Naive thymus-derived CD4-positive, alpha-beta T cell (primary cell): Measurements from ENCODE around the gene RBP4. TPM values are rescaled to one million over a fixed set of nuclear protein-coding genes. Genes with fewer than 3 reads are reported as not detected.

Source experiments
- ATAC-seq: fragments of 150-1000 bp; cut with Tn5 transposase; 2 replicates; pipeline ENCODE4 v1.10.0; 2021; ENCODE audit warnings: mild to moderate bottlenecking, moderate library complexity
- CTCF ChIA-PET: fragments of 350-600 bp; sonication (Branson Sonifier 250); formaldehyde crosslinking; loops from one replicate; lab custom pipeline; 2021; ENCODE audit warnings: antibody characterized with exemption; lab: Charles Lee
- POLR2A ChIA-PET: fragments of 350-600 bp; sonication (Branson Sonifier 250); formaldehyde crosslinking; loops from one replicate; lab custom pipeline; 2021; ENCODE audit warnings: antibody characterized with exemption, inconsistent platforms; lab: Charles Lee
- DNase-seq, 9 donors: peaks; one replicate each; pipeline versions ENCODE4 v3.0.0 to v3.0.0-alpha.2; 2020 to 2022; ENCODE audit warnings: mixed read lengths in 1 of 9
- H3K27ac ChIP-seq: one replicate; pipeline ENCODE4 v1.7.0; 2013; ENCODE audit warnings: mild to moderate bottlenecking, low read depth, low read length, moderate library complexity
- H3K27me3 ChIP-seq, 2 donors: one replicate each; pipeline ENCODE4 v1.7.0; 2013; ENCODE audit warnings: low read length in 2 of 2, mild to moderate bottlenecking in 2 of 2, moderate library complexity in 2 of 2; ENCODE audit not compliant: control insufficient read depth in 2 of 2, insufficient read depth in 2 of 2
- H3K36me3 ChIP-seq, 3 experiments: 1 replicate in 2 of 3; 2 replicates in 1 of 3; pipeline ENCODE4 v1.7.0; 2013; ENCODE audit warnings: low read length in 3 of 3, mild to moderate bottlenecking in 3 of 3, moderate library complexity in 1 of 3; ENCODE audit not compliant: insufficient read depth in 3 of 3, control insufficient read depth in 2 of 3
- H3K4me1 ChIP-seq, 2 donors: one replicate each; pipeline ENCODE4 v1.7.0; 2013; ENCODE audit warnings: low read length in 2 of 2, mild to moderate bottlenecking in 2 of 2, moderate library complexity in 1 of 2; ENCODE audit not compliant: control insufficient read depth in 2 of 2, insufficient read depth in 2 of 2
- H3K4me3 ChIP-seq: 2 replicates; pipeline ENCODE4 v1.7.0; 2013; ENCODE audit warnings: mild to moderate bottlenecking, low read length
- H3K9me3 ChIP-seq, 3 experiments: 1 replicate in 2 of 3; 2 replicates in 1 of 3; pipeline ENCODE4 v1.7.0; 2013; ENCODE audit warnings: low read length in 3 of 3; ENCODE audit not compliant: control insufficient read depth in 2 of 3
- H3K27ac Mint-ChIP-seq, 9 donors: one replicate each; pipeline ENCODE4 v1.8.0; 2020 to 2022; ENCODE audit warnings: mixed read lengths in 9 of 9, mild to moderate bottlenecking in 8 of 9, moderate library complexity in 5 of 9, inconsistent platforms in 2 of 9
- H3K27me3 Mint-ChIP-seq, 5 donors: one replicate each; pipeline ENCODE4 v1.8.0; 2021 to 2022; ENCODE audit warnings: mixed read lengths in 5 of 5, mild to moderate bottlenecking in 1 of 5
- H3K36me3 Mint-ChIP-seq, 5 donors: one replicate each; pipeline ENCODE4 v1.8.0; 2020 to 2022; ENCODE audit warnings: mixed read lengths in 5 of 5, mild to moderate bottlenecking in 3 of 5, inconsistent platforms in 1 of 5
- H3K4me1 Mint-ChIP-seq, 7 donors: one replicate each; pipeline ENCODE4 v1.8.0; 2020 to 2022; ENCODE audit warnings: mixed read lengths in 7 of 7, mild to moderate bottlenecking in 3 of 7, inconsistent platforms in 1 of 7
- H3K4me3 Mint-ChIP-seq, 10 donors: one replicate each; pipeline ENCODE4 v1.8.0; 2020 to 2022; ENCODE audit warnings: mild to moderate bottlenecking in 10 of 10, mixed read lengths in 10 of 10, moderate library complexity in 6 of 10, inconsistent platforms in 2 of 10
- H3K9me3 Mint-ChIP-seq, 11 donors: one replicate each; pipeline ENCODE4 v1.8.0; 2020 to 2022; ENCODE audit warnings: mixed read lengths in 11 of 11, mild to moderate bottlenecking in 4 of 11, inconsistent platforms in 1 of 11, moderate library complexity in 1 of 11
- intact Hi-C, 2 donors: fragments of 100-400 bp; cut with micrococcal nuclease; formaldehyde crosslinking; loops; one replicate each; pipeline ENCODE4 v1.15.1; 2023
- polyA plus RNA-seq, 2 donors: library from polyadenylated mRNA; unstranded; fragments of 300-500 nt; fragmentation: Illumina TruSeq; gene quantifications; one replicate each; pipeline ENCODE4 v1.2.3, GENCODE V29; 2021
- total RNA-seq, 6 experiments: library from RNA in 5 of 6; stranded (reverse) in 5 of 6; gene quantifications; 1 replicate in 5 of 6; 2 replicates in 1 of 6; pipeline ENCODE4 v1.2.3 and lab custom pipeline; 2021 to 2026

Gene RBP4
- total RNA-seq (not detected), polyA plus RNA-seq (not detected), total RNA-seq (lab: John Stamatoyannopoulos, UW) (not detected)

DNA sequence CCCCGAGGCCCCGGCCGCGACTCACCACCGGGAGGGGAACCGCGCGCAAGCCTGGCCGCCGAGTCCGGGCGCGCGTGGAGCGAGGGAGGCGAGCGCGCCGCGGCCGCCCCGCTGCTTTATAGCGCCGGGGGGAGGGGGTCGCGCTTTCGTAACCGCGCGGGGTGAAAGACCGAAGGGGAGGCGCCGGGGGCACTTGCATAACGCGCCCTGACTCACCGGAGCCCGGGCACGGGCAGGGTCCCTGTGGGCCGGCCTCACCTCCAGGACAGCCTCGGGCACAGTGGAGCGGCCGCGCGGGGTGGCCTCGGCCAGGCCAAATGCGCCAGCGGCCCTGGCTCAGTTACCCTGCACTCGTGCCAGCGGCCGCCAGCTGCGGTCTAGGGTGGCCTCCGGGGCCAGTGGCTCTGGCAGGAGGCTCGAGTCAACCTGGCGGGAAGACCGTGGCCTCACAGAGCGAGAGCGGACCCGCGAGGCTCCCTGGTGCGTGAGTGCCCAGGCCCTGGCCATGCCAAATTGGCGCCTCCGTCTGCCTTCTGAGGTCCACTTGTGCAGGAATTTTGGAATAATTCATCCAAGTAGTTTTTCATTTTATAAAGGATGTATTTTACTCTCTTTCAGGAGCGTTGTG, at the start of gene RBP4:
Gene RBP4, minus strand, starts transcription at position 90 of the 628 bp plus-strand sequence. CDS start 207 bp downstream, outside the sequence.
- intact Hi-C loops = no loop called here
- ChIA-PET CTCF (no interaction called here), POLR2A (no interaction called here)
- no peaks in the 10 kb centered on the region for H3K4me1 ChIP-seq
- Mint-ChIP-seq H3K4me3 (peak within 1 kb of the TSS in 1 of 10 donors; percentile 27), H3K36me3 (no peaks in the 10 kb centered on the region), H3K9me3 (peaks cover 0 to 4% (median 0%) of the 10 kb centered on the region in 11 donors), H3K4me1 (peaks cover 0 to 12% (median 3%) of the 10 kb centered on the region in 7 donors), H3K27me3 (peaks cover 40 to 64% (median 53%) of the 10 kb centered on the region in 5 donors), H3K27ac (no peak within 1 kb of the TSS)
- no peak for ATAC-seq
- H3K9me3 ChIP-seq = no peaks in the 10 kb centered on the region
- no peak for DNase-seq
- no peaks in the 10 kb centered on the region for H3K36me3 ChIP-seq
- H3K27me3 ChIP-seq = no peaks in the 10 kb centered on the region
- no peak within 1 kb of the TSS for H3K4me3 ChIP-seq
- H3K27ac ChIP-seq = no peak within 1 kb of the TSS

DNA sequence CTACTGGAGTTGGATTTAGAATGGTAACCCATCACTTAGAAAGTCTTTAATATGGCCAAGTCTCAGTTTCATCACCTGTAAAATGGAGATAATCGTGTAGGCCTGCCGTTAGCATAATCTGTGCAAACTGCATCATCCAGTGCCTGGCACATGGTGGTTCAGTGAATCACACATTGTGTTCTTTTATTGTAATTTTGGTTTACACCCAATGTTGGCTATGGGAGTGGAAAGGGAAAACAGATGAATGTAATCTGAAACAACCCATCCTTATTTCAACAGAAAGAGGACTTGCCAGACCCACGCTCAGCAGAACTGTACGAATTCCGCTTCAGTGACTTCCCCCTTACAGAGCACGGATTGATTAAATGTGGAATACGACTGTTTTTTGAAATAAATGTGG, 38.8 kb upstream of the RBP4 start:
- H3K36me3 Mint-ChIP-seq = peaks cover 0 to 5% (median 0%) of the 10 kb centered on the region in 5 donors
- Histone ChIP-seq H3K36me3 (no peaks in the 10 kb centered on the region), H3K4me3 (no peak overlapping the region), H3K27ac (no peak overlapping the region), H3K9me3 (no peaks in the 10 kb centered on the region), H3K27me3 (no peaks in the 10 kb centered on the region), H3K4me1 (no peaks in the 10 kb centered on the region)
- CTCF ChIA-PET = interaction anchor here (0.6 kb wide), 1 partner anchor 281 kb away, joined by 7 read pairs; no protein-coding TSS in a partner anchor
- ATAC-seq (no peak), DNase-seq (no peak)
- H3K4me3 Mint-ChIP-seq = no peak overlapping the region
- peaks cover 11 to 22% (median 21%) of the 10 kb centered on the region in 5 donors for H3K27me3 Mint-ChIP-seq
- POLR2A ChIA-PET = no interaction called here
- H3K27ac Mint-ChIP-seq = no peak overlapping the region
- H3K4me1 Mint-ChIP-seq = no peaks in the 10 kb centered on the region
- intact Hi-C loops = no loop called here
- peaks cover 0 to 4% (median 0%) of the 10 kb centered on the region in 11 donors for H3K9me3 Mint-ChIP-seq

GRCh38 chr10:93630625-93631557, 29.9 kb upstream of the RBP4 start:
- Histone ChIP-seq H3K27ac (no peak overlapping the region), H3K4me3 (no peak overlapping the region), H3K9me3 (no peaks in the 10 kb centered on the region), H3K27me3 (no peaks in the 10 kb centered on the region), H3K4me1 (no peaks in the 10 kb centered on the region), H3K36me3 (no peaks in the 10 kb centered on the region)
- ChIA-PET POLR2A (no interaction called here), CTCF (no interaction called here)
- peaks cover 0 to 4% (median 0%) of the 10 kb centered on the region in 11 donors for H3K9me3 Mint-ChIP-seq
- H3K27ac Mint-ChIP-seq = no peak overlapping the region
- DNase-seq = no peak
- ATAC-seq = no peak
- intact Hi-C loops = no loop called here
- H3K36me3 Mint-ChIP-seq = no peaks in the 10 kb centered on the region
- H3K27me3 Mint-ChIP-seq = peaks cover 0 to 32% (median 19%) of the 10 kb centered on the region in 5 donors
- no peak overlapping the region for H3K4me3 Mint-ChIP-seq
- no peaks in the 10 kb centered on the region for H3K4me1 Mint-ChIP-seq

GRCh38 chr10:93629647-93630305, 28.7 kb upstream of the RBP4 start:
- ATAC-seq (no peak), DNase-seq (no peak)
- Mint-ChIP-seq H3K4me1 (no peaks in the 10 kb centered on the region), H3K36me3 (no peaks in the 10 kb centered on the region), H3K27ac (no peak overlapping the region), H3K27me3 (peaks cover 2 to 35% (median 21%) of the 10 kb centered on the region in 5 donors), H3K4me3 (no peak overlapping the region), H3K9me3 (no peaks in the 10 kb centered on the region)
- POLR2A ChIA-PET = no interaction called here
- H3K9me3 ChIP-seq = no peaks in the 10 kb centered on the region
- H3K4me1 ChIP-seq = no peaks in the 10 kb centered on the region
- peaks cover 0 to 3% of the 10 kb centered on the region in 2 donors for H3K27me3 ChIP-seq
- intact Hi-C loops = no loop called here
- CTCF ChIA-PET = no interaction called here
- no peak overlapping the region for H3K27ac ChIP-seq
- H3K4me3 ChIP-seq = no peak overlapping the region
- no peaks in the 10 kb centered on the region for H3K36me3 ChIP-seq

DNA sequence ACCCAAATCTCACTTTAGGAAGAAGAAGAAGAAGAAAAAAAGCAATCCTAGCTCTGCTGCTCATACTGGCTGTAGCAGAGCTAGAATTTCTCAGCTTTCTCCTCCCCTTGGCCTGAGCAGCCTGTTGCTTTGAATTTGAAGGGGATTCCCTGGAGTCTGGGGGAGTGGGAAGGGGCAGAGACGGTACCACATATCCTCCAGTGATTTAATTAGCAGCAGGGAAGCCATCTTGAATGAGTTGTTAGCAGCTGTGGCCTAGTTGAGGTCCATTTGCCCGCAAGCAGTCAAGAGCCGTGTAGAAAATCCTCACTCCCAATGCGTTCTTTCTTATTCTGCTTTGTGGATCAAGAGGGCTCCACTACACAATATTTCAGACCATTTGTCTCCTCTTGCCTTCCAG, 27.8 kb upstream of the RBP4 start:
- H3K4me1 Mint-ChIP-seq = no peaks in the 10 kb centered on the region
- Histone ChIP-seq H3K4me3 (no peak overlapping the region), H3K9me3 (no peaks in the 10 kb centered on the region), H3K27me3 (peaks cover 0 to 3% of the 10 kb centered on the region in 2 donors), H3K4me1 (no peaks in the 10 kb centered on the region), H3K36me3 (no peaks in the 10 kb centered on the region), H3K27ac (no peak overlapping the region)
- intact Hi-C loops = no loop called here
- H3K27me3 Mint-ChIP-seq = peaks cover 7 to 32% (median 21%) of the 10 kb centered on the region in 5 donors
- POLR2A ChIA-PET = no interaction called here
- no peak for ATAC-seq
- H3K36me3 Mint-ChIP-seq = no peaks in the 10 kb centered on the region
- CTCF ChIA-PET = no interaction called here
- no peak overlapping the region for H3K4me3 Mint-ChIP-seq
- H3K27ac Mint-ChIP-seq = no peak overlapping the region
- no peak for DNase-seq
- H3K9me3 Mint-ChIP-seq = no peaks in the 10 kb centered on the region

DNA sequence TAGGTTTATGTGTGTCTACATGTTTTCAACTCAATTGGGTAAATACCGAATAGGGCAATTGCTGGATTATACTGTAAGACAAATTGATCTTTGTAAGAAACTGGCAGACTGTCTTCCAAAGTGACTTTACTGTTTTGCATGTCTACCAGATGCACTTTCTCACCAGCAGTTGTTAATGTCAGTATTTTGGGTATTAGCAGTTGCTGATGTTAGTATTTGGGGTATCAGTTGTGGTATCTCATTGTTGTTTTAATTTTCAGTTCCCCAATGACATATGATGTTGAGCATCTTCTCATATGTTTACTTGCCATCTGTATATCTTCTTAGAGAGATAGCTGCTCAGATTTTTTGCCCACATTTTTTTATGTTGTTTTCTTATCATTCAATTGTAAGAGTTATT, 21.9 kb upstream of the RBP4 start:
- CTCF ChIA-PET = no interaction called here
- intact Hi-C loops = no loop called here
- no peaks in the 10 kb centered on the region for H3K36me3 ChIP-seq

More for the DNA sequence above, 21.9 kb upstream of the RBP4 start:
- Mint-ChIP-seq H3K4me1 (no peaks in the 10 kb centered on the region), H3K36me3 (no peaks in the 10 kb centered on the region), H3K9me3 (no peaks in the 10 kb centered on the region), H3K4me3 (no peak overlapping the region), H3K27me3 (peaks cover 3 to 24% (median 9%) of the 10 kb centered on the region in 5 donors), H3K27ac (no peak overlapping the region)
- no peak overlapping the region for H3K4me3 ChIP-seq
- ATAC-seq (no peak), DNase-seq (no peak)
- H3K4me1 ChIP-seq = no peaks in the 10 kb centered on the region
- peaks cover 0 to 3% of the 10 kb centered on the region in 2 donors for H3K27me3 ChIP-seq
- no peak overlapping the region for H3K27ac ChIP-seq
- H3K9me3 ChIP-seq = no peaks in the 10 kb centered on the region
- POLR2A ChIA-PET = no interaction called here
